H9 (cell line): ENCODE results near the gene GRK1. TPM values are rescaled to one million over a fixed set of nuclear protein-coding genes. Genes with fewer than 3 reads are reported as not detected.

Experiments used
- DNase-seq: peaks from one replicate; pipeline ENCODE4 v3.0.0-alpha.2; 2017
- H2AFZ ChIP-seq: one replicate; pipeline ENCODE4 v1.6.1; 2013; ENCODE audit warnings: mild to moderate bottlenecking, low read length, control low read depth, moderate library complexity
- H2AK5ac ChIP-seq: 2 replicates; pipeline ENCODE4 v1.6.1; 2013; ENCODE audit warnings: low read length, control low read depth, mixed read lengths; ENCODE audit not compliant: insufficient read length
- H2BK120ac ChIP-seq: one replicate; pipeline ENCODE4 v1.6.1; 2013; ENCODE audit warnings: low read depth, mild to moderate bottlenecking, low read length, control low read depth, inconsistent platforms; ENCODE audit not compliant: poor library complexity, severe bottlenecking
- H2BK12ac ChIP-seq: 2 replicates; pipeline ENCODE4 v1.6.1; 2013; ENCODE audit warnings: low read length, control low read depth, mixed read lengths, low read depth; ENCODE audit not compliant: insufficient read length
- H2BK15ac ChIP-seq: 2 replicates; pipeline ENCODE4 v1.6.1; 2013; ENCODE audit warnings: low read depth, low read length, control low read depth
- H2BK20ac ChIP-seq: one replicate; pipeline ENCODE4 v1.6.1; 2013; ENCODE audit warnings: low read depth, mild to moderate bottlenecking, low read length, control low read depth, inconsistent platforms; ENCODE audit not compliant: poor library complexity, severe bottlenecking
- H2BK5ac ChIP-seq: 2 replicates; pipeline ENCODE4 v1.6.1; 2013; ENCODE audit warnings: low read length, control low read depth, mixed read lengths; ENCODE audit not compliant: insufficient read length
- H3K14ac ChIP-seq: 2 replicates; pipeline ENCODE4 v1.6.1; 2013; ENCODE audit warnings: low read length, control low read depth; ENCODE audit not compliant: insufficient read depth
- H3K18ac ChIP-seq: 2 replicates; pipeline ENCODE4 v1.6.1; 2013; ENCODE audit warnings: low read depth, mild to moderate bottlenecking, mixed read lengths, low read length, control low read depth; ENCODE audit not compliant: insufficient read length
- H3K23ac ChIP-seq: 2 replicates; pipeline ENCODE4 v1.6.1; 2013; ENCODE audit warnings: low read length, control low read depth, mixed read lengths, low read depth; ENCODE audit not compliant: insufficient read length
- H3K23me2 ChIP-seq: 2 replicates; pipeline ENCODE4 v1.6.1; 2013; ENCODE audit warnings: low read depth, mild to moderate bottlenecking, mixed read lengths, low read length, control low read depth; ENCODE audit not compliant: insufficient read length, poor library complexity, severe bottlenecking
- H3K27ac ChIP-seq: 2 replicates; pipeline ENCODE4 v1.5.1; 2013; ENCODE audit warnings: low read length, control low read depth, mixed read lengths, low read depth; ENCODE audit not compliant: insufficient read length
- H3K27me3 ChIP-seq: 2 replicates; pipeline ENCODE4 v1.6.1; 2013; ENCODE audit warnings: low read length, control low read depth, inconsistent platforms; ENCODE audit not compliant: insufficient read depth
- H3K4ac ChIP-seq: 2 replicates; pipeline ENCODE4 v1.6.1; 2013; ENCODE audit warnings: low read depth, mild to moderate bottlenecking, control low read depth, inconsistent platforms, low read length, moderate library complexity
- H3K4me1 ChIP-seq: 2 replicates; pipeline ENCODE4 v1.6.1; 2013; ENCODE audit warnings: low read length, control low read depth, inconsistent platforms; ENCODE audit not compliant: insufficient read depth
- H3K4me2 ChIP-seq: 2 replicates; pipeline ENCODE4 v1.6.1; 2013; ENCODE audit warnings: low read length, control low read depth, mixed read lengths; ENCODE audit not compliant: insufficient read length, insufficient read depth
- H3K56ac ChIP-seq: 2 replicates; pipeline ENCODE4 v1.6.1; 2013; ENCODE audit warnings: low read depth, mild to moderate bottlenecking, mixed read lengths, low read length, control low read depth; ENCODE audit not compliant: insufficient read length
- H3K79me1 ChIP-seq: 2 replicates; pipeline ENCODE4 v1.6.1; 2013; ENCODE audit warnings: low read depth, mild to moderate bottlenecking, moderate library complexity, low read length, control low read depth, inconsistent platforms; ENCODE audit not compliant: insufficient read depth, poor library complexity, severe bottlenecking
- H3K79me2 ChIP-seq: 2 replicates; pipeline ENCODE4 v1.6.1; 2013; ENCODE audit warnings: low read length, control low read depth, inconsistent platforms; ENCODE audit not compliant: insufficient read depth
- H3K9ac ChIP-seq: 2 replicates; pipeline ENCODE4 v1.6.1; 2013; ENCODE audit warnings: low read length, control low read depth, mixed read lengths; ENCODE audit not compliant: insufficient read length; ENCODE audit errors: extremely low read depth
- H3K9me3 ChIP-seq: one replicate; pipeline ENCODE4 v1.6.1; 2013; ENCODE audit warnings: low read depth, low read length, inconsistent platforms; ENCODE audit not compliant: control insufficient read depth
- H3T11ph ChIP-seq: one replicate; pipeline ENCODE4 v1.6.1; 2013; ENCODE audit warnings: mild to moderate bottlenecking, low read length, control low read depth, inconsistent platforms
- H4K20me1 ChIP-seq: one replicate; pipeline ENCODE4 v1.6.1; 2013; ENCODE audit not compliant: control insufficient read depth, insufficient read length, insufficient read depth
- H4K5ac ChIP-seq: 2 replicates; pipeline ENCODE4 v1.6.1; 2013; ENCODE audit warnings: low read depth, mild to moderate bottlenecking, mixed read lengths, low read length, control low read depth; ENCODE audit not compliant: insufficient read length
- H4K8ac ChIP-seq: replicated peaks from 2 replicates; pipeline ENCODE4 v1.6.1; 2013; ENCODE audit warnings: low read length, control low read depth, mixed read lengths, low read depth; ENCODE audit not compliant: insufficient read length
- H4K91ac ChIP-seq: 2 replicates; pipeline ENCODE4 v1.6.1; 2013; ENCODE audit warnings: low read depth, mild to moderate bottlenecking, moderate library complexity, mixed read lengths, low read length, control low read depth; ENCODE audit not compliant: insufficient read length
- H3K27ac Mint-ChIP-seq, 3 experiments: 2 replicates in 2 of 3; 3 replicates in 1 of 3; pipeline ENCODE4 v1.8.0; 2020 to 2021; ENCODE audit warnings: mixed read lengths in 3 of 3, mild to moderate bottlenecking in 1 of 3, moderate library complexity in 1 of 3
- H3K27me3 Mint-ChIP-seq: 2 replicates; pipeline ENCODE4 v1.8.0; 2021; ENCODE audit warnings: low read depth, mild to moderate bottlenecking, moderate library complexity, mixed read lengths
- H3K36me3 Mint-ChIP-seq, 3 experiments: 2 replicates in 2 of 3; 3 replicates in 1 of 3; pipeline ENCODE4 v1.8.0; 2020 to 2021; ENCODE audit warnings: low read depth in 3 of 3, mixed read lengths in 3 of 3; ENCODE audit not compliant: insufficient read depth in 1 of 3
- H3K4me1 Mint-ChIP-seq, 2 experiments: 2 replicates each; pipeline ENCODE4 v1.8.0; 2020; ENCODE audit warnings: mixed read lengths in 2 of 2
- H3K4me3 Mint-ChIP-seq, 2 experiments: 2 replicates in 1 of 2; 3 replicates in 1 of 2; pipeline ENCODE4 v1.8.0; 2020 to 2021; ENCODE audit warnings: mild to moderate bottlenecking in 2 of 2, mixed read lengths in 2 of 2, moderate library complexity in 1 of 2
- H3K9me3 Mint-ChIP-seq, 2 experiments: 2 replicates in 1 of 2; 3 replicates in 1 of 2; pipeline ENCODE4 v1.8.0; 2020; ENCODE audit warnings: mild to moderate bottlenecking in 2 of 2, mixed read lengths in 2 of 2, moderate library complexity in 1 of 2
- CTCF ChIP-seq: fragments of 200-600 bp; sonication (generic); conservative IDR thresholded peaks from 3 replicates; pipeline ENCODE4 v1.8.0; 2021; ENCODE audit warnings: antibody characterized with exemption, mild to moderate bottlenecking
- WGBS: extraction: QIAGEN DNeasy Blood & Tissue Kit; methylation state at CpG from one replicate; pipeline ENCODE4 v1.1.7; 2013; ENCODE audit warnings: missing lambda C conversion rate, low lambda C conversion rate, mixed read lengths; ENCODE audit not compliant: insufficient read length; ENCODE audit errors: extremely low coverage; 5-methylcytosine and 5-hydroxymethylcytosine counted together
- total RNA-seq: library from RNA; stranded (reverse); gene quantifications from 2 replicates; pipeline ENCODE4 v1.2.1, GENCODE V29; 2021

Gene GRK1
- total RNA-seq, 1 experiment from 2014 or later = 0.31 TPM

GRCh38 chr13:113668491-113668971 is 1.5 kb downstream of the GRK1 start:
- no peak overlapping the region for H2BK20ac ChIP-seq
- H2BK12ac ChIP-seq = no peak overlapping the region
- no peak overlapping the region for H3K56ac ChIP-seq
- Mint-ChIP-seq H3K4me3 (no peak overlapping the region), H3K9me3 (no peaks in the 10 kb centered on the region), H3K36me3 (no peaks in the 10 kb centered on the region; a peak in 2 of 7 replicates), H3K27me3 (no peaks in the 10 kb centered on the region), H3K27ac (no peak overlapping the region; a peak in 1 of 7 replicates), H3K4me1 (peaks cover 2 to 8% of the 10 kb centered on the region in 2 experiments; a peak in 2 of 4 replicates)
- H3K23me2 ChIP-seq = no peaks in the 10 kb centered on the region
- no peaks in the 10 kb centered on the region for H3K79me2 ChIP-seq
- no peaks in the 10 kb centered on the region for H3K4me1 ChIP-seq
- H4K91ac ChIP-seq = no peak overlapping the region
- H2BK5ac ChIP-seq = no peak overlapping the region
- H2BK120ac ChIP-seq = no peak overlapping the region
- H3K9ac ChIP-seq = no peak overlapping the region
- no peak overlapping the region for H3K18ac ChIP-seq
- H2AK5ac ChIP-seq = no peak overlapping the region
- TF ChIP-seq CTCF = no peak
- no peaks in the 10 kb centered on the region for H3K79me1 ChIP-seq
- no peaks in the 10 kb centered on the region for H3K9me3 ChIP-seq
- H3K4me2 ChIP-seq = no peak overlapping the region
- DNase-seq = no peak
- no peak overlapping the region for H3K27ac ChIP-seq
- H3K23ac ChIP-seq = no peak overlapping the region
- no CpG with 5 or more reads among the region's 24 CpGs for WGBS
- H3T11ph ChIP-seq = no peak overlapping the region
- H3K14ac ChIP-seq = no peak overlapping the region
- no peak overlapping the region for H4K5ac ChIP-seq
- H4K8ac ChIP-seq = no peak overlapping the region
- no peak overlapping the region for H2AFZ ChIP-seq
- H3K4ac ChIP-seq = no peak overlapping the region
- H2BK15ac ChIP-seq = no peak overlapping the region
- no peaks in the 10 kb centered on the region for H3K27me3 ChIP-seq
- H4K20me1 ChIP-seq = no peaks in the 10 kb centered on the region
